ENCODE measurements around the gene NNMT. TPM values are rescaled to one million over a fixed set of nuclear protein-coding genes. Genes with fewer than 3 reads are reported as not detected.

Gene NNMT
- polyA plus RNA-seq, 1 donor from 2014 or later, result not detected

DNA sequence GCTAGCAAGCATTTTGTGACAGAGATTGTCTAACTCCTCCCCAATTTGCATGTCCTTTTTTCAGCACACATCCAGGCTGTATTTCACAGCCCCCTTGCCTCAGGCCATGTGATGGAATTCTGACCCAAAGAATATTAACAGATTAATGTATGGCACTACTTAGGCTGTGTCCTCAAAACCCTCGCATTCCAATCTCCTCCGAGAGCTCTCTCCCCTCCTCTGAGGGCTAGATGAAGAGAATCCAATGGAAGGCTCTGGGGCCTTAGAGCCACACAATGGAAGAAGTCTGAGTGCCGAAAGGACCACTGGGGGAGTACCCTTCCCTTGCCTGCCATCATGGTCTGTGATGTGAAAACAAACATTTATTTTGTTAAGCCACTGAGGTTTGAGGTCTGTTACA lies 13.7 kb upstream of the NNMT start:
- Histone ChIP-seq H3K27ac (ENCODE audit: low read length) (no peak overlapping the region), H3K4me3 (ENCODE audit: low read length) (no peak overlapping the region), H3K79me2 (replicated peaks; ENCODE audit: insufficient read depth, low read length) (no peaks in the 10 kb centered on the region), H3K27me3 (ENCODE audit: insufficient read depth, low read depth, low read length) (no peaks in the 10 kb centered on the region), H3K9ac (ENCODE audit: low read length) (no peak overlapping the region), H3K4me2 (ENCODE audit: low read length) (no peak overlapping the region), H2AFZ (ENCODE audit: low read depth, low read length) (no peak overlapping the region), H3K9me3 (ENCODE audit: low read length) (no peaks in the 10 kb centered on the region), H3K9me2 (ENCODE audit: insufficient read depth, low read length) (no peaks in the 10 kb centered on the region), H4K20me1 (ENCODE audit: insufficient read depth) (no peaks in the 10 kb centered on the region), H3K36me3 (ENCODE audit: insufficient read depth, low read length) (no peaks in the 10 kb centered on the region), H3F3A (ENCODE audit: insufficient read depth, low read length, poor library complexity, severe bottlenecking) (no peaks in the 10 kb centered on the region)
- TF ChIP-seq, protein P1, sequence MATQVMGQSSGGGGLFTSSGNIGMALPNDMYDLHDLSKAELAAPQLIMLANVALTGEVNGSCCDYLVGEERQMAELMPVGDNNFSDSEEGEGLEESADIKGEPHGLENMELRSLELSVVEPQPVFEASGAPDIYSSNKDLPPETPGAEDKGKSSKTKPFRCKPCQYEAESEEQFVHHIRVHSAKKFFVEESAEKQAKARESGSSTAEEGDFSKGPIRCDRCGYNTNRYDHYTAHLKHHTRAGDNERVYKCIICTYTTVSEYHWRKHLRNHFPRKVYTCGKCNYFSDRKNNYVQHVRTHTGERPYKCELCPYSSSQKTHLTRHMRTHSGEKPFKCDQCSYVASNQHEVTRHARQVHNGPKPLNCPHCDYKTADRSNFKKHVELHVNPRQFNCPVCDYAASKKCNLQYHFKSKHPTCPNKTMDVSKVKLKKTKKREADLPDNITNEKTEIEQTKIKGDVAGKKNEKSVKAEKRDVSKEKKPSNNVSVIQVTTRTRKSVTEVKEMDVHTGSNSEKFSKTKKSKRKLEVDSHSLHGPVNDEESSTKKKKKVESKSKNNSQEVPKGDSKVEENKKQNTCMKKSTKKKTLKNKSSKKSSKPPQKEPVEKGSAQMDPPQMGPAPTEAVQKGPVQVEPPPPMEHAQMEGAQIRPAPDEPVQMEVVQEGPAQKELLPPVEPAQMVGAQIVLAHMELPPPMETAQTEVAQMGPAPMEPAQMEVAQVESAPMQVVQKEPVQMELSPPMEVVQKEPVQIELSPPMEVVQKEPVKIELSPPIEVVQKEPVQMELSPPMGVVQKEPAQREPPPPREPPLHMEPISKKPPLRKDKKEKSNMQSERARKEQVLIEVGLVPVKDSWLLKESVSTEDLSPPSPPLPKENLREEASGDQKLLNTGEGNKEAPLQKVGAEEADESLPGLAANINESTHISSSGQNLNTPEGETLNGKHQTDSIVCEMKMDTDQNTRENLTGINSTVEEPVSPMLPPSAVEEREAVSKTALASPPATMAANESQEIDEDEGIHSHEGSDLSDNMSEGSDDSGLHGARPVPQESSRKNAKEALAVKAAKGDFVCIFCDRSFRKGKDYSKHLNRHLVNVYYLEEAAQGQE (IDR thresholded peaks at IDR 0.05; ENCODE audit: borderline replicate concordance), result no peak
- TF ChIP-seq EZH2 (IDR thresholded peaks at IDR 0.05; ENCODE audit: borderline replicate concordance, insufficient read depth, low read length, poor library complexity, severe bottlenecking) (no peak), TAF1 (IDR thresholded peaks at IDR 0.05; ENCODE audit: low read depth) (no peak), SMC3 (conservative IDR thresholded peaks at IDR 0.05; ENCODE audit: poor library complexity) (no peak), RAD21 (conservative IDR thresholded peaks at IDR 0.05) (no peak), MXI1 (conservative IDR thresholded peaks at IDR 0.05; ENCODE audit: poor library complexity, severe bottlenecking) (no peak), EP300 (conservative IDR thresholded peaks at IDR 0.05; ENCODE audit: poor library complexity, severe bottlenecking) (no peak), POLR2AphosphoS5 (IDR thresholded peaks at IDR 0.05) (no peak)
- TF ChIP-seq, protein P2, sequence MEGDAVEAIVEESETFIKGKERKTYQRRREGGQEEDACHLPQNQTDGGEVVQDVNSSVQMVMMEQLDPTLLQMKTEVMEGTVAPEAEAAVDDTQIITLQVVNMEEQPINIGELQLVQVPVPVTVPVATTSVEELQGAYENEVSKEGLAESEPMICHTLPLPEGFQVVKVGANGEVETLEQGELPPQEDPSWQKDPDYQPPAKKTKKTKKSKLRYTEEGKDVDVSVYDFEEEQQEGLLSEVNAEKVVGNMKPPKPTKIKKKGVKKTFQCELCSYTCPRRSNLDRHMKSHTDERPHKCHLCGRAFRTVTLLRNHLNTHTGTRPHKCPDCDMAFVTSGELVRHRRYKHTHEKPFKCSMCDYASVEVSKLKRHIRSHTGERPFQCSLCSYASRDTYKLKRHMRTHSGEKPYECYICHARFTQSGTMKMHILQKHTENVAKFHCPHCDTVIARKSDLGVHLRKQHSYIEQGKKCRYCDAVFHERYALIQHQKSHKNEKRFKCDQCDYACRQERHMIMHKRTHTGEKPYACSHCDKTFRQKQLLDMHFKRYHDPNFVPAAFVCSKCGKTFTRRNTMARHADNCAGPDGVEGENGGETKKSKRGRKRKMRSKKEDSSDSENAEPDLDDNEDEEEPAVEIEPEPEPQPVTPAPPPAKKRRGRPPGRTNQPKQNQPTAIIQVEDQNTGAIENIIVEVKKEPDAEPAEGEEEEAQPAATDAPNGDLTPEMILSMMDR (IDR thresholded peaks at IDR 0.05; ENCODE audit: poor library complexity, severe bottlenecking), result no peak

DNA sequence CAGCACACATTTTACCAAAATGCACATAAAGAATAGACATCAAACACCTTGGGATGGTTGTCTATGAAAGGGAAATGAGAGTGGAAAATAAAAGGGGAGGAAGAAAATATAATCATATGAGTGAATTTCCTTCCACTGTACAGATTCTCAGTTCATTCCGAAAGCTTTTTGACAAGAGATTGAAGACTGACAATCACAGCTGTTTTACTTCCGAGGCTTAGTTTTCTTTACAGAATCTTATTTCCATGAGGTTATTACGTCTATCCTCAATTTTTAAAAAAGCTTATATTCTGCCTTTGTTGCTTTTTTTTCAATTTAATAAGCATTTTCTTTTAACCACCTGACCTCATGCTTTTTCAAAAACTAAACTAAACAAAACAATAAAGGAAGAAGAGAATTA lies 12.8 kb upstream of the NNMT start:
- peak overlapping the region; percentile 9 for H3K9ac ChIP-seq (ENCODE audit: low read length)
- no peaks in the 10 kb centered on the region for H3K79me2 ChIP-seq (replicated peaks; ENCODE audit: insufficient read depth, low read length)
- H3K4me3 ChIP-seq (ENCODE audit: low read length), result no peak overlapping the region
- peak overlapping the region; percentile 5 for H2AFZ ChIP-seq (ENCODE audit: low read depth, low read length)
- H3K36me3 ChIP-seq (ENCODE audit: insufficient read depth, low read length), result no peaks in the 10 kb centered on the region
- no peak overlapping the region for H3K4me2 ChIP-seq (ENCODE audit: low read length)
- H3F3A ChIP-seq (ENCODE audit: insufficient read depth, low read length, poor library complexity, severe bottlenecking), result no peaks in the 10 kb centered on the region
- no peaks in the 10 kb centered on the region for H3K9me2 ChIP-seq (ENCODE audit: insufficient read depth, low read length)
- no peaks in the 10 kb centered on the region for H3K27me3 ChIP-seq (ENCODE audit: insufficient read depth, low read depth, low read length)
- H3K9me3 ChIP-seq (ENCODE audit: low read length), result no peaks in the 10 kb centered on the region
- no peaks in the 10 kb centered on the region for H4K20me1 ChIP-seq (ENCODE audit: insufficient read depth)
- H3K27ac ChIP-seq (ENCODE audit: low read length), result peak overlapping the region; percentile 66
- TF ChIP-seq RAD21 (conservative IDR thresholded peaks at IDR 0.05) (no peak), TAF1 (IDR thresholded peaks at IDR 0.05; ENCODE audit: low read depth) (no peak), EZH2 (IDR thresholded peaks at IDR 0.05; ENCODE audit: borderline replicate concordance, insufficient read depth, low read length, poor library complexity, severe bottlenecking) (no peak), EP300 (conservative IDR thresholded peaks at IDR 0.05; ENCODE audit: poor library complexity, severe bottlenecking) (peak; percentile 49)
